ENCODE data around the gene TRPV5. TPM values are rescaled to one million over a fixed set of nuclear protein-coding genes. Genes with fewer than 3 reads are reported as not detected.

The TRPV5 gene
- total RNA-seq, 2 experiments from 2014 or later: 0.06 TPM; not detected in 1

DNA sequence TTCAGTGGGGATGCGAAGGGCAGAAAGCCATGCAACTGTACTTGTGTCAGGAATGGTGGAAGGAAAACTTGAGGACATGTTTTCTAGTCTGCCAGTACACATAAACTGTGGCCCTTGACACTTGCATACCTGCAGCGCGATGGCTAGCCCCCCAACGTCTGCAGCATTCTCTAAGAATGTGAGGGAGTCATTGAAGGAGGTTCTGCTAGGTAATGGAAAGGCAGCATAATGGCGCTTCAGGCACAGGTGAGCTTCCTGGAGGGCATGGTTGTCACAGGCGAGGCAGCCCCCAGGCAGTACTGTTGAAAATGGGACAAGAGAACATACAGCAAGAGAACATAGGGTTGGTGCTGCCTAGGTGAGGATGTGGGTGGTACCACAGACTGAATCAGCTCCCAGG is 9.2 kb upstream of the TRPV5 start:
- Histone ChIP-seq H2AFZ (ENCODE audit: low read length) (no peak overlapping the region), H4K20me1 (ENCODE audit: insufficient read depth, low read length) (no peaks in the 10 kb centered on the region), H3K4me2 (ENCODE audit: low read length) (no peak overlapping the region), H3K4me1 (ENCODE audit: insufficient read depth, low read length, poor library complexity, severe bottlenecking) (no peaks in the 10 kb centered on the region), H3K4me3 (ENCODE audit: low read depth, low read length, poor library complexity, severe bottlenecking) (no peak overlapping the region), H3K27ac (ENCODE audit: low read depth, low read length, poor library complexity, severe bottlenecking) (no peak overlapping the region), H3K79me2 (ENCODE audit: insufficient read depth, low read depth, low read length) (no peaks in the 10 kb centered on the region), H3K36me3 (ENCODE audit: insufficient read depth, low read length) (no peaks in the 10 kb centered on the region), H3K9me2 (ENCODE audit: insufficient read depth, low read length) (no peaks in the 10 kb centered on the region), H3K9me3 (ENCODE audit: low read length) (no peaks in the 10 kb centered on the region)
- ChIA-PET CTCF (ENCODE audit: unreplicated experiment) (no interaction called here), POLR2A (interaction anchor here (0.6 kb wide), 1 partner anchor 43 kb away, joined by 3 read pairs; no protein-coding TSS in a partner anchor)
- BruUV-seq (replicated peaks): no TSS peak
- TF ChIP-seq, protein P1, sequence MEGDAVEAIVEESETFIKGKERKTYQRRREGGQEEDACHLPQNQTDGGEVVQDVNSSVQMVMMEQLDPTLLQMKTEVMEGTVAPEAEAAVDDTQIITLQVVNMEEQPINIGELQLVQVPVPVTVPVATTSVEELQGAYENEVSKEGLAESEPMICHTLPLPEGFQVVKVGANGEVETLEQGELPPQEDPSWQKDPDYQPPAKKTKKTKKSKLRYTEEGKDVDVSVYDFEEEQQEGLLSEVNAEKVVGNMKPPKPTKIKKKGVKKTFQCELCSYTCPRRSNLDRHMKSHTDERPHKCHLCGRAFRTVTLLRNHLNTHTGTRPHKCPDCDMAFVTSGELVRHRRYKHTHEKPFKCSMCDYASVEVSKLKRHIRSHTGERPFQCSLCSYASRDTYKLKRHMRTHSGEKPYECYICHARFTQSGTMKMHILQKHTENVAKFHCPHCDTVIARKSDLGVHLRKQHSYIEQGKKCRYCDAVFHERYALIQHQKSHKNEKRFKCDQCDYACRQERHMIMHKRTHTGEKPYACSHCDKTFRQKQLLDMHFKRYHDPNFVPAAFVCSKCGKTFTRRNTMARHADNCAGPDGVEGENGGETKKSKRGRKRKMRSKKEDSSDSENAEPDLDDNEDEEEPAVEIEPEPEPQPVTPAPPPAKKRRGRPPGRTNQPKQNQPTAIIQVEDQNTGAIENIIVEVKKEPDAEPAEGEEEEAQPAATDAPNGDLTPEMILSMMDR (conservative IDR thresholded peaks at IDR 0.05; ENCODE audit: low read length): no peak
- no peak for TF ChIP-seq EZH2phosphoT487 (IDR thresholded peaks at IDR 0.05; ENCODE audit: borderline replicate concordance, low read depth, low read length)
- DNase-seq (ENCODE audit: low spot score): no peak
- intact Hi-C loops (cut with micrococcal nuclease; ENCODE audit: unreplicated experiment): no loop called here

DNA sequence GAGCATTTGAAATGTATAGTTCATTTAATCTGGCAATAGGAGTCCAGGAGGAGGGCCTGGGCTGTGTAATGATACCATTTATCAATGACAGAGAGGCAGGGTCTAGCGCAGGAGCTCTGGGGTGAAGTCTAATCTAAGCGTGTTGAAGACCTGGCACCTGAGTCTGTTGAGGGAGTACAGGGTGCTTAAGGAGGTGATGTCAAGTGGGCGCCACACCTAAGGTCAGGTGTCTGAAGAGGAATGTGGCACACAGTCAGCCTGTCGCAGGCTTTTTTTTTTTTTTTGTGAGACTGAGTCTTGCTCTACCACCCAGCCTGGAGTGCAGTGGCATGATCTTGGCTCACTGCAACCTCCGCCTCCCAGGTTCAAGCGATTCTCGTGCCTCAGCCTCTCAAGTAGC is 8.0 kb upstream of the TRPV5 start:
- intact Hi-C loops (cut with micrococcal nuclease; ENCODE audit: unreplicated experiment): no loop called here
- Histone ChIP-seq H3K36me3 (ENCODE audit: insufficient read depth, low read length) (no peaks in the 10 kb centered on the region), H3K9me3 (ENCODE audit: low read length) (no peaks in the 10 kb centered on the region), H3K79me2 (ENCODE audit: insufficient read depth, low read depth, low read length) (no peaks in the 10 kb centered on the region), H4K20me1 (ENCODE audit: insufficient read depth, low read length) (no peaks in the 10 kb centered on the region), H3K4me1 (ENCODE audit: insufficient read depth, low read length, poor library complexity, severe bottlenecking) (no peaks in the 10 kb centered on the region), H3K4me2 (ENCODE audit: low read length) (no peak overlapping the region), H2AFZ (ENCODE audit: low read length) (no peak overlapping the region), H3K9me2 (ENCODE audit: insufficient read depth, low read length) (no peaks in the 10 kb centered on the region), H3K27ac (ENCODE audit: low read depth, low read length, poor library complexity, severe bottlenecking) (no peak overlapping the region), H3K4me3 (ENCODE audit: low read depth, low read length, poor library complexity, severe bottlenecking) (no peak overlapping the region)
- no TSS peak for BruUV-seq (replicated peaks)
- POLR2A ChIA-PET: no interaction called here
- no peak for DNase-seq (ENCODE audit: low spot score)
- CTCF ChIA-PET (ENCODE audit: unreplicated experiment): no interaction called here
- TF ChIP-seq, protein P1 (conservative IDR thresholded peaks at IDR 0.05; ENCODE audit: low read length): no peak
- no peak for TF ChIP-seq EZH2phosphoT487 (IDR thresholded peaks at IDR 0.05; ENCODE audit: borderline replicate concordance, low read depth, low read length)

DNA sequence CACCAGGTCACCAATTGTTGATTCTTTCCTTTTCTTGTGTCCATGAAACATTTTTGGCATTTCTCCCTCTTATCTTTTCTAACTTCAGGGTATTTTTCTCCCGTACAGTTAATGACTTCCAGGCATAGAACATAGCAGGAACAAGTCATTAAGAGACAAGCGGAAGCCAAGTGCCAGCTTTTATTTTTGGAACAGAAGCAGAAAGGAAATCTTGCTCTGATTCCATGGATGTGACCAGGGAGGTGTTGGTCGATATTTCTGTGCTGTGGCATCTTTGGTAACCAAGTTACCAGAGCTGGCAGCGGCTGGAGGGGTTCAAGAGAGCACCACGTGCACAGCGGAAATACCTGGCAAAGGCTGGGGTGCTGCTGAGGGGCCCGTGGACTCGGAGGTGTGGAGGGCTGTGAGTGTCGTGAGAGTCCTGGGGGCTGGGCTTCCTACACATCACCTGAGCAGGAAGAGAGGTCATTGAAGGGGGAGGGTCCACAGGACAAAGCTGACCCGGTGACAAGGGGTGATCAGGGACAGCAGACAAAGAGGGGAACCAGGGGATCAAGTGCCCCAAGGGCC is 7.5 kb upstream of the TRPV5 start:
- Histone ChIP-seq H3K79me2 (ENCODE audit: insufficient read depth, low read depth, low read length) (no peaks in the 10 kb centered on the region), H3K36me3 (ENCODE audit: insufficient read depth, low read length) (no peaks in the 10 kb centered on the region), H3K27ac (ENCODE audit: low read depth, low read length, poor library complexity, severe bottlenecking) (no peak overlapping the region), H3K4me2 (ENCODE audit: low read length) (no peak overlapping the region), H3K4me3 (ENCODE audit: low read depth, low read length, poor library complexity, severe bottlenecking) (no peak overlapping the region), H2AFZ (ENCODE audit: low read length) (no peak overlapping the region), H4K20me1 (ENCODE audit: insufficient read depth, low read length) (no peaks in the 10 kb centered on the region), H3K9me2 (ENCODE audit: insufficient read depth, low read length) (no peaks in the 10 kb centered on the region), H3K9me3 (ENCODE audit: low read length) (no peaks in the 10 kb centered on the region), H3K4me1 (ENCODE audit: insufficient read depth, low read length, poor library complexity, severe bottlenecking) (no peaks in the 10 kb centered on the region)
- ChIA-PET POLR2A (no interaction called here), CTCF (ENCODE audit: unreplicated experiment) (no interaction called here)
- DNase-seq (ENCODE audit: low spot score): no peak
- intact Hi-C loops (cut with micrococcal nuclease; ENCODE audit: unreplicated experiment): no loop called here
- BruUV-seq (replicated peaks): no TSS peak
- no peak for TF ChIP-seq EZH2phosphoT487 (IDR thresholded peaks at IDR 0.05; ENCODE audit: borderline replicate concordance, low read depth, low read length)
- TF ChIP-seq, protein P1 (conservative IDR thresholded peaks at IDR 0.05; ENCODE audit: low read length): no peak

All from OCI-LY7 (cell line).